Adipose tissue (tissue), 3 donors: ENCODE measurements around the gene PBX4. TPM values are rescaled to one million over a fixed set of nuclear protein-coding genes. Genes with fewer than 3 reads are reported as not detected.

Experiments
- H3K27ac ChIP-seq: one replicate; pipeline ENCODE4 v1.5.1; 2013; ENCODE audit warnings: low read depth, low read length
- WGBS, 3 donors: extraction: QIAGEN DNeasy Blood & Tissue Kit; methylation state at CpG; one replicate each; pipeline ENCODE4 v1.1.7; 2013; 5-methylcytosine and 5-hydroxymethylcytosine counted together
- polyA plus RNA-seq, 3 donors: library from polyadenylated mRNA; stranded (reverse); fragments of 200-250 nt; gene quantifications; one replicate each; pipeline ENCODE4 v1.2.3, GENCODE V29; 2013
- donor health status: healthy with polysubstance abuse.
- donor health status: Bipolar disorder and iron deficiency.
- donor health status: healthy.

The PBX4 gene
- polyA plus RNA-seq, 3 donors = 0.34 to 1.6 (median 0.86) TPM

DNA sequence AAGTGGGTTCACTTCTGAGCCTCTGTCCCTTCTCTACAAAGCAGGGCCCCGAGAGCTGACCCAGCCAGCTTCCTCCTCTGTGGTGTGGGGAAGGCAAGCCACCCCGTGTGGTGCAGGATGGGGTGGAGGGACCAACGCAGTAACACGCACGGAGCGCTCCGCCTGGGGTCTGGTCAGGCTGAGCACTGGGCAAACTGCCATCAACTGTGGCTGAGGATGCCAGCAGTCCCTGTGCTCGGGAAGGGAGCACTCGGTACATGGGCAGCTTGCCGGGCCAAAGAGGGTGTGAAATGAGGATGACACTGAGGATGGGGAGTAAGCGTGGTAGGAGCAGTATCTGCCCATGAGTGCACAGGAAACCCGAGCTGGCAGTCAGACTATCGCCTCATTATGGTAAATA, 32.6 kb upstream of the PBX4 start:
- WGBS, 3 donors = 57 to 83% (median 58%) methylated on average over 13 of the region's 13 CpGs
- H3K27ac ChIP-seq = no peak overlapping the region

DNA sequence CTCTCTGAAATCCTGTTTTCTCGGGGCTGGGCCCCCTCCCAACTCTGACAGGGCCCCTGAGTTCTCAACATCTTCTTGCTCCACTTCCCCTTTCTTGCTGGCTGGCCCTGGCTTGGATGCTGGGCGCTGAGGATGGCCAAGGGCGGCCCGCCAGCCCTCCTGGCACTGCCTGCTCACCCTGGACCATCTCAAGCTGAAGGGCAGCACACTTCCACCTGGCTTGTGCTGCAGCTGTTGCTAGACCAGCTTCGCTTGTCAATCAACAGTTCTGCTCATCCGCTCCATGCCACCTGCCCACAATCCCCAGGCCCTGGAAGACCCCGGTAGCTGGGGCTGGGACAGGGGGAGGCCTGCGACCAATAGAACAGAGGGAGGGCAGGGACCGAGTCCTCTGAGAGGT, 31.8 kb upstream of the PBX4 start:
- no peak overlapping the region for H3K27ac ChIP-seq
- 86 to 97% (median 88%) methylated on average over 9 of the region's 9 CpGs for WGBS, 3 donors

DNA sequence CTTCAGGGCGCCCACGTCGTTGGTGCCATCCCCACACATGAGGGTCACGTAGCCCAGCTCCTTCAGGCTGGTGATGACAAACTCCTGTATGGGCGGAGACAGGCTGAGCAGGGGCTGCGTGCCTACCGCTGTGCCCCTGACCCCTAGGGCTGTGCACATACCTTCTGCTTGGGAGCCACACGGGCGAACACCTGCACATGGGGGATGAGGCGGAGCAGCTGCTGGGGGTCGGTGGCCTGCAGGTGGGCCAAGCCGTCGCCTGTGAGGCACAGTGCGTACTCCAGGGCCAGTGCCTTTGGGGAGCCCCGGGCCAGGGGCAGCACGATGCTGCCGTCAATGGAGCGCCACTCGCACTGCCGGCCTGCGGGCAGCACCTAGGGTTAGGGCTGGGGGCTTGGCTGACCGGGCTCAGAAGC, 31.1 kb upstream of the PBX4 start:
- 92 to 95% (median 95%) methylated on average over 22 of the region's 22 CpGs for WGBS, 3 donors
- H3K27ac ChIP-seq = no peak overlapping the region

DNA sequence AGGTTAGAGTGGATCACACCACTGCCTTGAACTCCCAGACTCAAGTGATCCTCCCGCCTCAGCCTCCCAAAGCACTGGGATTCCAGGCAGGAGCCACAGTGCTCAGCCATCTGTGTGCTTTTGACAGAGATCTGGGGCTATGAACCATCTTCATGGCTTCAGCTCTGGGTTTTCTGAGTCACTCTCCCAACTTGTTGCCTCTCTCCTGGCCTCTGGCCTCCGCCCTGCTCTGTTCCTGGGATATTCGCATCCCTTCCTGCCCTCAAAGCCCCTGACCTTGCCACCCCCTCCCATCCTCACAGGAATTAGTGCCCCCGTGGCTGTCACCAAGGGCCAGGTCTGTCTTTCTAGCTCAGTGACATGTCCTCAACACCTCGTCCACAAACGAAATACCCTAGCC, 30.7 kb upstream of the PBX4 start:
- no peak overlapping the region for H3K27ac ChIP-seq
- WGBS, 3 donors = 87 to 96% (median 89%) methylated on average over 6 of the region's 6 CpGs

DNA sequence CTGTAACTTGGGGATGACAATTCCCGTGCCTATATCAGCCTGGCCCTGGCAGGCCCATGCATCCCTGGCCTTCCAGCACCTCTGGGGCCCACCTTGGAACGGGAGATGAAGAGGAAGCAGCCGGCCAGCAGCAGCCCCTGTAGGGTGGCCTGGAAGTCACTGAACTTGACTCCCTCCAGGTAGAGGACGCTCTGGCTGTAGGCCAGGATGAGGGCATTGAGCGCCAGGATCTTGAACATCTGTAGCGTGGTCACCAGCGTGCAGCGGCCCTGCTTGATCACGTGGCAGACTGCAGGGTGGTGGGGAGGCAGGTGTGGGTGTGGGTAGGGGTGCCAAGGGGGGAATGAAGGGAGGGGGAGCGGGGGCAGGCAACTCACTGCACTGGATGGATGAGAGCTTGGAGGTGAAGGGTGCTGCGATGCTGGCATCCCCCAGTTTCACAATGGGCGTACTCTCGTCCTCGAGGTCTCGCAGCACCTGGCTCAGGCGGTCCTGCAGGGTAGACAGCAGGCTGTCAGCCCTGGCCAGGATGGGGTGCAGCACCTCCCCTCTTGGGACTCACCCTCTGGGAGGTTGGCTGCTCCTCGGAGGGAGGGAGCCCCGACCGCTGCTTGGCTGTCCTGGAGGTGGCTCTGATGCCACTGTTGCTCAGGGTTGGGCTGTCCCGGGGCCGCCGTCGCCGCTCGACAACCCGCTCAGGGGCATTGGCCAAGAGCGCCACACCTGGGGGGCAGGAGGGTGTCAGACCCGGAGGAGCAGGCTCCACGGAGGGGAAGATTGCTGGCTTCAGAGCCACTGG, 28.7 kb upstream of the PBX4 start:
- no peak overlapping the region for H3K27ac ChIP-seq
- WGBS, 3 donors = 90 to 94% (median 91%) methylated on average over 29 of the region's 29 CpGs

DNA sequence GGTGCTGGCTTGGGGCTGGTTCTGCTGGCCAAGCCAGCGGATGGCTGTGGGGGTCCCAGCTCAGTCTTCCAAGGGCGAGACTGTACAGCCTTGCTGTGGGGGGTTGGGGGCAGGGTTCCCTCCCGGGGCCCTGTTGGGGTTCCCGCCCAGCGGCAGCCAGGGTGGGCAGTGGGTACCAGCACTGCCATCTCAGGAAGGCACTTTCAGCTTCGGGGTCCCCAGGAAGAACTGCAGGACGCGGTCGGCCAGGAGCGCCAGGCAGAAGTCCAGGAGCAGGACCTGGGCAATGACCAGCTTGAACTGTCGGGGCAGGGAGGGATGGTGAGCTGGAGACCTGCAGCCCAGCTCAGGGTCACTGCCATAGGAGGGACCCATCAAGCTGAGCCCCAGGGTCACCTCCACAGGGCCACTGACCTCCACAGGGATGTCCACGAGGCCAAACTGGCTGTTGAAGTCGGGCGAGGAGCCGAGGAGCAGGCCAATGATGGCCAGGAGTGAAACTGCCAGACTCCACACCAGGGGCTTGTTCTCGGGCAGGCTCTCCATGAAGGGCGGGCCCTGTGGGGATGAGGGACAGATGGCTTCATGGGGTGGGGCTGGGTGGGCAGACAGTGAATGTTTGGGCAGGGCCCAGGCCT, 26.9 kb upstream of the PBX4 start:
- WGBS, 3 donors = 90 to 95% (median 93%) methylated on average over 17 of the region's 17 CpGs
- no peak overlapping the region for H3K27ac ChIP-seq

DNA sequence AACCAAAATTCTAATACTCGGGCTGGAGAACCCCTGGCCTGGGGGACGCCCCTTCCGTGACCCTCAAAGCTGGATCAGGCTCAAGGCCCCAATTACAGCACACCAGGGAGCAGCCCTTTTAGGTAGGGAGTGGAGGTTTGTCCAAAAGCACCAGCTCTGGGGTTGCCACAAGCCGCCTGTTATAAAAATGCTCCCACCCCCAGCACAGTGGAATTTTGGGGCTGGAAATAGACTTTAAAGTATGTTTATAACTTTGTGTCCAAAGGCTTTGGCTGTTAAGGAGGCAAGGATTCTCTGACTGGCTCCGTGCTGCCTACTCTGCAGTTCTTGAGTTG, 25.5 kb upstream of the PBX4 start:
- WGBS, 3 donors = 25 to 26% (median 25%) methylated on average over 5 of the region's 5 CpGs
- H3K27ac ChIP-seq = no peak overlapping the region

DNA sequence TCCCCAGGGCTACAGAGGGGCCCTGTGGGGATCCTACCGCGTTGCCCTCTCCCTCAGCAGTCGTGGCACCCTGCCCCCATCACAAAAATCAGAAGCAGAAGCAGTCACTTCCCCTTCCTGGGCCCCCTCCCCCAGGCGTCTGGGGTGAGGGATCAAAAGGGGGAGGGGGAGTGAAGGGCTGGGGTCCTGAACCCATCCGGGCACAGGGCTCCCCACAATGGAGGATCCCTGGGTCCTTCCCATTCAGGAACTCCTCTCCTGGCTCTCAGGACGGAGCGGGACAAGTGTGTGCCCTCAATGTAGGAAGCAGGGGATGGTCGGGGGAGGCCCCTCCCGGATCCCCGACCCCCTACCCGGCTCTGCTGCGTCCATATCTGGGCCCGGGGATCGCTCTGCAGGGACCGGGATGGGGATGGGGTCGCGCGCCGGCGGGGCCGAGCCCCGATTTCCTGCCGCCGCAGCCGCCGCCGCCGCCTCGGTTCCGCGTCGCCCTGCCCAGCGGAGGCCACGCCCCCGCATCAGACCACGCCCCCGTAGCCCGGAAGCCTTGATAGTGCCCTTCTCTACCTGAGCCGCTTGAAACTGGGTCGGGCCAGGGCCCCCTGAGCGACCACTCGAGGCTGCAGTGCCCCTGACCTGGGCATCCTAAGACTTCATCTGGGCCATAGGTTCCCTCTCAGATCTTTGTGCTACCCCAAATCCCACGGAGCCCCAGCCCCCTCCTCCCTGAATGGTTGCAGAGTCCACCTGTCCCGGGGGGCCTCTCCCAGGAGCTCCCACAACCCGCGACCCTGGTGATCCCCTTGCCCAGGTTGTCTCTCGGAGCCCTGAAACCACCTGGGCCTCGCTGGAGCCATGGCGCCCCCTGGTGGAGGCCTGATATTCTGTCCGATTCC, 24.9 kb upstream of the PBX4 start, which contains the start of gene GMIP:
TSS of gene GMIP (minus strand) at position 500 of the 896 bp plus-strand sequence. CDS start at position 372, 128 bp downstream.
- H3K27ac ChIP-seq = no peak within 1 kb of the TSS
- WGBS, 3 donors = 0 to 2% (median 0%) methylated on average over 38 to 50 of the region's 50 CpGs

DNA sequence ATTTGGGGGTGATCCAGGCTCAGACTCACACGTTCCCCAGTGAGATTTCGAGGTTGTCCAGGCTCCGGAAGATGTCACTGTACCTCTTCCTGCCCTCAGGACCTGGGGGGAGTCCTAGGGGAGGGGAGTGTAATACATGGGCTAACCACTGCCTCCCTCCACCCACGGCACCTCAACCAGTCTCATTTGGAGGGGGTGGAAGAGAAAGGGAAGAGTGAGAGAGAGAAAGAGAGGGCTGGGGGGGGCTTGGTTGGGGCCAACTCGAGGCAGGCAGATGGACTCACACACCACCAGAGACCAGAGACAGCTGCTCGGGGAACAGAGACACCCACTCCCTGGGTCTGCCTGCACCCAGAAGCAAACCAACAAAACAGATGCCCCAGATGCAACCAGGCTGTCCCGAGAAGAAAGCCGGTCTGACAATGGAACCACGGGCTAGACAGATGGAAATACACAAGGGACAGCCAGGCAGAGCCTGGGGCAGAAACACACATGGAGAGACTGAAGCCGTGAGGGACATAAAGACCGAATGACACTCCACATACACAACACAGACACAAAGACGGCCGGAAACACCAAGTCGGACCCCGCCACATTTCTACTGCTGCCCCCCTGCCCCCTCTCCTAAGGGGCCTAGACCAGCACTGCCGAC, 24.1 kb upstream of the PBX4 start:
- WGBS, 3 donors = 18 to 27% (median 20%) methylated on average over 16 of the region's 16 CpGs

DNA sequence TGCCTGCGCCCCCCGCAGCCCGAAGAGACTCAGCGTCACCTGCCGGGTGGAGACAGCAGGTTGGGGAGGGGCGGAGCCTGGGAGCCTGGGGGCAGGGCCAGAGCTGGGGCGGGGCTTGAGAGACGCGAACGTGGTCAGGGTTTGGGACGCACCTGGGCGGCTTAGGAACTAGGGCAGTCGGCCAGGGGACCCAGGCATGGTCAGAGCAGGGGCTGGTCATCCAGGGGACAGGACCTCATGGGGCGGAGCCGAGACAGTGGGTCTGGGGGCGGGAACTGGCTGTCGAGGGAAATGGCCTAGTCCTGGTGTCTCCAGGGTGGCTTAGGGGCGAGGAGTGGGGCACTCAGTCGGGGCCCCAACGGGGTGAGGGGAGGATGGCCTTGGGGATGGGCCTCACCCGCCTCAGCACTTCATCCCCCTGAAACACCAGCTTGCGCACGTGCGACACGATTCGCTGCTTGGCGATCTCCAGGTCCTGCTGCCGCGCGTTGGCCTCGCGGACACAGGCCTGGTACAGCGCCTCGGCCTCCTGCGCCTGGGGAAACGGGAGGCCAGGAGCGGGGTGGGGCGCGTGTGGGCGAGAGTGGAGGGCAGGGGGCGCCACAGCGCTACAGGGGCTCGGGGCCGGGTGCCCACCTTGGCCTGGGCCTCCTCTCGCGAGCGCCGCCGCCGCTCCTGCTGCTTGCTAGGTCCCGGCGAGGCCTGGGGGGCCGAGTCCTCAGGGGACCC, 19.2 kb upstream of the PBX4 start:
- WGBS, 3 donors = 61 to 87% (median 85%) methylated on average over 35 to 53 of the region's 53 CpGs
- H3K27ac ChIP-seq = no peak overlapping the region

More for the DNA sequence above, 24.1 kb upstream of the PBX4 start:
- no peak overlapping the region for H3K27ac ChIP-seq

DNA sequence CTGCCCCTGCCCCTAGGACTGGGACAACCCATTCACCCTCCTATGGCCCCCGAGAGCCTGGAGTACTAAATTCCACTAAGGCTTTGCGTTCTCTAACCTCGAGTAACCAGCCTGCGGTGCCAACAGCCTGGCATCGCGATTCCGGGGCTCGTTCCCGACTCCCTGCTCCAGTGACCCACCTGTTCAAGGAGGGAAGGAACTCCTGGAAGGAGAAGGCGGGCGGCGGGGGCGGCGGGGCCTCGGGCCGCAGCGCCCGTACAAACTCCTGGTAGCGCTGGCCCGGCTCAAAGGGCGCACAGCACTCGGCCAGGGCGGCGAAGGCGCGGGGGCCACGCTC, 18.7 kb upstream of the PBX4 start:
- 66 to 90% (median 79%) methylated on average over 27 of the region's 27 CpGs for WGBS, 3 donors
- H3K27ac ChIP-seq = no peak overlapping the region

DNA sequence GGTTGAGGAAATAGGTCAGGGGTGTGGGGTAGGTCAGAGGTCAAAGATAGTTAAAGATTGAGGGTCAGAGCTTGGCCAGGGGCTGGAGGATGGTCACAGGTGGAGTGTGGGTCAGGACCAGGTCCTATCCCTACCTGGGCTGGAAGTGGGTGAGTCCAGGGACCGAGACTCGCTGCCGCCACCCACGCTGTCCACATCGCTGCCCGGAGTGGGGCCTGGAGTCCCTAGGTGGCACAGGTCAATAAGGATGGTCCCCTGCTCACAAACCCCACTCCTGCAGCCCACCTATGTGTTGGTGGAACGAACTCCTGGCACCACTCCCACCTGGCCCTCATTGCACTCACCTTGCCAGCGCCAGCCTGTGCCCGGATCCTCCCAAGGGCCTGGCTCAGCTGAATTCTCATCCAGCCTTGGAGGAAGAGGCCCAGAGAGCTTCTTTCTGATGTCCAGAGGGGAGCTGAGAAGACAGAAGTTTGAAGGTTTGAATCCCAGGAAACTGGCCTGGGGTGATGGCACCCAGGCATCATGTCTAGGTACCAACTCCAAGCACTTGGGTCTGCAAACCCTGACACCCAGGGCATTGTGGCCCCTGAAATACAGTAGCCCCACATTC, 18.2 kb upstream of the PBX4 start:
- WGBS, 3 donors = 95 to 97% (median 96%) methylated on average over 9 of the region's 9 CpGs
- H3K27ac ChIP-seq = no peak overlapping the region

DNA sequence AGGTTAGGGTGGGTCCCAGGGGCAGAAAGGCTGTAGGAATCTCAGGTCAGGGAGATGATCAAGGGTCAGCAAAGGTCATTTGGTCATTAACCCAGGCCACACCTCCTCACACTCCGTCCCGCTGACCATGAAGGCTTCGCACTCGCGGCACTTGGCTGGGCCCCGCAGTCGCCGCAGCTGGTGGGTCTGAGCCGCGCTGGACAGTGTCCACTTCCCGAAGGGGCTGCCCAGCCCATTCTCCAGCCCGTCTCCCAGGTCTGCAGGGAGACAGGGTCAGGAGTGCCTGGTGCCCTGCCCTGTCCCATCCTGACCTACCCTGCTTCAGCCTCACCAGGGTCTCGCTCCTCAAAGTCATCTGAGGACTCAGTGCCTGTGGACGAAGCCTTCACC, 16.8 kb upstream of the PBX4 start:
- no peak overlapping the region for H3K27ac ChIP-seq
- WGBS, 3 donors = 97 to 99% (median 99%) methylated on average over 14 of the region's 14 CpGs

DNA sequence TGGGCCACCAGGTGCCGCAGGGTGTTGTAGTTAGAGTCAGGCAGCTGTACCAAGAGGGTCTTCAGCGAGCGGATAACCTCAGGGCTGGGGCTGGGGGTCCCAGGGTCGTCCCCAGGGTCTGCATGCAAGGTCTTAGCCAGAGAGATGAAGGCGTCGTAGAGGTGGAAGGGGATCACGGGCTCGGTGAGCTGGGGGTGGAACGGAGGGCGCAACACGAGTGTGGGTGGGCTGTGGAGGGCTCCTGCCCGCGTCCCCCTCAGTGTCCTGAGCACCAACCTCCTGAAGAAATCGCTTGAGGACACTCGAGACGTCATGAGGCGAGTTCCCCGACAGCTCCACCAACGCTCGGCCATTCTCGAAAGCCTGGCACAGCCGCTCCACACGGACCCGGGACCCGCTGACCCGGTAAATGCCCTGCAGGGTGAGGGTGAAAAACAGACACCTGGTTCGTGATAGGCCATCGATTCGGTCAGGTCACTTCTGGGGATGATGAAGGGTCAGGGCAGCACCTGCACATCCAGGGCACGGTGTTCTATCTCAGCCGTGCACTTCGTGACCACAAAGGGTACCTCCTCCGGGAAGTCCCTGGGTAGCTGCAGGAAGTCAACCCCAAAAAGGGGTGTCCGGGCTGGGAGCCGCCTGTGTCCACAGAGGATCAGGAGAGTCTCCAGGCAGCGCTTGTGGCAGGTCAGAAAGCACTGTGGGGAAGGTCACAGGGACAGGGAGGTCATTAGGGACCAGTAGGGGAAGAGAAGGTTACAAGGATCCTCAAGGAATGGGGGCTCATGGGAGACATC, 16.2 kb upstream of the PBX4 start:
- H3K27ac ChIP-seq = no peak overlapping the region
- WGBS, 3 donors = 95 to 96% (median 95%) methylated on average over 33 to 36 of the region's 36 CpGs

DNA sequence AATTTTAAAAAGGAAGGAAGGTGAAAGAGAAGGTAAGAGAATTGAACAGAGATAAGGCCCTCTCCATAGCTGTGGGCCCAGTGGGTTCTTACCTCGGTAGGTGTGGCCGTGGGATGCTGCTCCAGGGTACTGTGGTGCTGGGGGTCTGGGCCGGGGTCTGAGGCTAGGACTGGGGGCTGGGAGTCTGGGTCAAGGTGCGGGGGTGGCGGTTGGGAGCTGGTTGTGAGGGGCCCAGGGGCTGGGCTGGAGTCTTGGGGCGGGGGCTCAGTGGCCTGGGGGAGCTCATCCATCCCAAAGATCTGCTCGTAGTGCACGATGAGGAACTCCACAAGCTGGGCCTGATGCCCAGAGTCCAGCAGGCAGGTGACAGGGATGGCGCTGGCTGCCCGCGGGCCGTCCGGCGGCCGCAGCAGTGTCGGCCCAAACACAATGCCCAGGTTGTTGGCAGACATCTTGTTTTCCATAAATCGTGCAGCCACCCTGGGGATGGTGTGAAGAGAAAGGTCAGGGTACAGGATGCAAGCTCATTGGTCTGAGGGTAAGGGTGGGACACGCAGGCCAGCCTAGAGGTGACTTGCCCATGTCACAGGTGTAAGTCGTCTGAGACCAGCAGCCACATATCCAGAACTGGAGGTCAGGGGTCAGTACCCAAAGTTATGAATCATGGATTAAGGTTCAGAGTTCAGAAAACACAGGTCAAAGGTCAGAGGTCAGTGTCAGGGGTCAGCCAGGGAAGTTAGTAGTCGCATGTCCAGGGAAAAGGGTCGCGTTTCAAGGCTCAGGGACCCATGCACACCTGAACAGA, 15.4 kb upstream of the PBX4 start:
- WGBS, 3 donors = 95 to 96% (median 96%) methylated on average over 20 to 22 of the region's 22 CpGs
- no peak overlapping the region for H3K27ac ChIP-seq

DNA sequence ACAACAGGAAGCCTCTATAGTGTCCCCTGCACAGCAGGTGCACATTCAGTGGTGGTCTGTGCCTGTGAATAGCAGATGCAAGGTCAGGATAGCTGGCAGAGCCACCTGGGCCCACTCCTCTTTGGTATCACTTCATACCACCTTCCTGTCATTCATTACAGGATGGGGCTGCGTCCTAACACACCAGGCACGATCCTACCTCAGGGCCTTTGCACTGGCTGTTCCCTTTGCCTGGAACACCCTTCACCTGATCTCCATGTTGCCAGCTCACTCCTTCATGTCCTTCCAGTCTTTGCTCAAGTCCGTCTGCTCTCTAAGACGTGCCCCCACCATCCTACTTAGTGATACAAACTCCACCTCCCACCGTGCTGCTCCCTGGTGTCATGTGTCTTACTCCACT, 14.2 kb upstream of the PBX4 start:
- 82 to 88% (median 87%) methylated on average over 5 of the region's 5 CpGs for WGBS, 3 donors
- H3K27ac ChIP-seq = no peak overlapping the region
